ENCODE results near the gene MTFMT.
"Not testable (repeated sequence)": the region's sequence is repeated elsewhere in the genome, so short reads cannot be mapped to it uniquely, and the experiment has no call there.

Gene MTFMT

GRCh38 chr15:65028338-65028737, 1.1 kb downstream of the MTFMT start:
- no peak for DNase-seq (ENCODE audit: low read depth)
- H3K4me3 ChIP-seq (ENCODE audit: control insufficient read depth, low read depth, low read length): peak overlapping the region; percentile 97
- TF ChIP-seq CTCF (IDR thresholded peaks at IDR 0.05; ENCODE audit: control insufficient read depth, insufficient read depth, low read depth, low read length, missing control alignments): no peak

GRCh38 chr15:65027593-65027992, 1.8 kb downstream of the MTFMT start:
- TF ChIP-seq CTCF (IDR thresholded peaks at IDR 0.05; ENCODE audit: control insufficient read depth, insufficient read depth, low read depth, low read length, missing control alignments): no peak
- no peak for DNase-seq (ENCODE audit: low read depth)
- H3K4me3 ChIP-seq (ENCODE audit: control insufficient read depth, low read depth, low read length): no peak overlapping the region

- TF ChIP-seq CTCF (IDR thresholded peaks at IDR 0.05; ENCODE audit: control insufficient read depth, insufficient read depth, low read depth, low read length, missing control alignments): no peak
- no peak overlapping the region for H3K4me3 ChIP-seq (ENCODE audit: control insufficient read depth, low read depth, low read length)
- no peak for DNase-seq (ENCODE audit: low read depth)
These were observed 2.7 kb downstream of the MTFMT start for GRCh38 chr15:65026756-65027155.

GRCh38 chr15:65021488-65021887, 8.0 kb downstream of the MTFMT start:
- H3K4me3 ChIP-seq (ENCODE audit: control insufficient read depth, low read depth, low read length): no peak overlapping the region
- DNase-seq (ENCODE audit: low read depth): no peak
- no peak for TF ChIP-seq CTCF (IDR thresholded peaks at IDR 0.05; ENCODE audit: control insufficient read depth, insufficient read depth, low read depth, low read length, missing control alignments)

GRCh38 chr15:65020419-65020818, 9.0 kb downstream of the MTFMT start:
- DNase-seq (ENCODE audit: low read depth): no peak
- H3K4me3 ChIP-seq (ENCODE audit: control insufficient read depth, low read depth, low read length): no peak overlapping the region
- no peak for TF ChIP-seq CTCF (IDR thresholded peaks at IDR 0.05; ENCODE audit: control insufficient read depth, insufficient read depth, low read depth, low read length, missing control alignments)

GRCh38 chr15:65011198-65011597, 18.2 kb downstream of the MTFMT start:
- not testable (repeated sequence) for DNase-seq (ENCODE audit: low read depth); H3K4me3 ChIP-seq (ENCODE audit: control insufficient read depth, low read depth, low read length)

GRCh38 chr15:65008983-65009382, 20.5 kb downstream of the MTFMT start:
- no peak overlapping the region for H3K4me3 ChIP-seq (ENCODE audit: control insufficient read depth, low read depth, low read length)
- DNase-seq (ENCODE audit: low read depth): no peak
- peak; percentile 25 for TF ChIP-seq CTCF (IDR thresholded peaks at IDR 0.05; ENCODE audit: control insufficient read depth, insufficient read depth, low read depth, low read length, missing control alignments)

Data from AG09309 (cell line).